Stimulated activated CD4-positive, alpha-beta T cell treated with anti-CD3 and anti-CD28 coated beads, Interleukin-2, amount 100 ng/mL, for 4 hours (primary cell): Measurements from ENCODE around the gene AMBP.

Source experiments
- DNase-seq: peaks from one replicate; pipeline ENCODE4 v3.0.0-alpha.2; 2020; ENCODE audit warnings: low read depth

Gene AMBP

DNA sequence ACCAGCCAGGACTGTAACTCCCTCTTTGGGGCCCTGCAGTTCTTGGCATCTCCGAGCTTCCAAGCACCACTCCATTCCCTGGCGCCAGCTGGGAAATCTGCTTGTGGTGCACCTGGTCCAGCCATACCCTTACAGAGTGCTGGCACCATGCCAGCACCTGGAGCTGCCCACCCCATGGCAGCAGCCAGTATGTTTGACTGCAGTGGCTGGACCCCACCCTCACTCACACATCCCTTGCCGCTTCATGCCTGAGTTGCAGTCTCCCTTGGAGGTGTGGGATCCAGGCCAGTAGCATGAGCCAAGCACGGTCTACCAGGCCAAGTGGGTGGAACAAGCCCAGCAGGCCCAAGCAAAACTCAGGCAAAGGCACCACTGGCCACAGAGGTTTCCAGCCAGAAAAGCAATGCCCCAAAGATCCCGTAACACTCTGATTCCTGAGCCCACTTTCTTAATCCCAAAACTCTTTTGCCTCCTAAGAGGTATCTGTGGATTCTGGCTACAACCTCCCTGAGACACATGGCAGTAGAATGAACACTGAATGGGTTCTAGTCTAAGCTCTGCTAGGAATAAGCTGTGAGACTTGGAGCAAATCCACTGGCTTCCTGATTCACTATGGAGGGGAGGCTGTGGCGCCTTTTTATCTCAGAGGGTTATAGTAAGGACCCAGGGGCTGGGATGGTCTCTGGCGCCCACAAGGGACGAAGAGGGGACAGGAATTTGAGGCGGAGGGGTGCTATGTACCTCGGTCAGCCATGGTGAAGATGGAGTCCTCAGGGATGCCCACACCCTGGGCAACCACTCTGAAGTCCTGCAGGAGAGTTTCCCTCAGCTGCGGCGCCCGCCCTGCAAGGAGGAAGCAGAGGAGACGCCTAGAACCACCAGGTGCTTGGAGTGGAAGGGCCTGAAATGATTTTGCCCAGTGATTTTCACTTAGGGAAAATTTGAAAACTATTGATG lies 5.6 kb downstream of the AMBP start:
- no peak for DNase-seq

DNA sequence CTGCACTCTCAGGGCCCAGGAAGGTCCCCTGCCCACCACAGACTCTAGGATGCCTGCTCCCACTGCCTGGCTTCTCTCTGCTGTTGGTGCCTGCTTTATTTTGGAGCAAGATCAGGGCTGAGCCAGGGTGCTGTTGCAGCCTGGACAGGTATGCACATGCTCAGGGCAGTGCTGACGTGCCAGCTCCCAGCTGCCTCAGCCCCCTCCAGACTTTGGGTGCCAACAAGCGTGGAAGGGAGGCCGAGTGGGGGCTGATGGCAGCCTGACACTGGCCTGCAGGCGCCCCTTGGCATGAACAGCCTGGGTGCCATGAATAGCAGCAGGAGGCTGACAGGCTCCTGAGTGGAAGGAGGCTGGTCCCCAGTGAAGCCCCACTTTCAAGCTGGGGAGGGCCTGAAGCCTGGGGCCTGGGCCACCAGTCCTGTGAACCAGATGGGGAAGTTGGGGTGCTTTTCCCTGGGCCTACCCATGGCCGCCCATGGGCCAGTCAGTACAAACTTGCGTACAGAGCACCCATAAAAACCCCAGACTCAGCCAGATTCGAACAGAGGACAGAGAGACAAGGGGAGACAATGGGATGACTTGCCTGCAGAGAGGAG lies 6.8 kb downstream of the AMBP start:
- DNase-seq = no peak

DNA sequence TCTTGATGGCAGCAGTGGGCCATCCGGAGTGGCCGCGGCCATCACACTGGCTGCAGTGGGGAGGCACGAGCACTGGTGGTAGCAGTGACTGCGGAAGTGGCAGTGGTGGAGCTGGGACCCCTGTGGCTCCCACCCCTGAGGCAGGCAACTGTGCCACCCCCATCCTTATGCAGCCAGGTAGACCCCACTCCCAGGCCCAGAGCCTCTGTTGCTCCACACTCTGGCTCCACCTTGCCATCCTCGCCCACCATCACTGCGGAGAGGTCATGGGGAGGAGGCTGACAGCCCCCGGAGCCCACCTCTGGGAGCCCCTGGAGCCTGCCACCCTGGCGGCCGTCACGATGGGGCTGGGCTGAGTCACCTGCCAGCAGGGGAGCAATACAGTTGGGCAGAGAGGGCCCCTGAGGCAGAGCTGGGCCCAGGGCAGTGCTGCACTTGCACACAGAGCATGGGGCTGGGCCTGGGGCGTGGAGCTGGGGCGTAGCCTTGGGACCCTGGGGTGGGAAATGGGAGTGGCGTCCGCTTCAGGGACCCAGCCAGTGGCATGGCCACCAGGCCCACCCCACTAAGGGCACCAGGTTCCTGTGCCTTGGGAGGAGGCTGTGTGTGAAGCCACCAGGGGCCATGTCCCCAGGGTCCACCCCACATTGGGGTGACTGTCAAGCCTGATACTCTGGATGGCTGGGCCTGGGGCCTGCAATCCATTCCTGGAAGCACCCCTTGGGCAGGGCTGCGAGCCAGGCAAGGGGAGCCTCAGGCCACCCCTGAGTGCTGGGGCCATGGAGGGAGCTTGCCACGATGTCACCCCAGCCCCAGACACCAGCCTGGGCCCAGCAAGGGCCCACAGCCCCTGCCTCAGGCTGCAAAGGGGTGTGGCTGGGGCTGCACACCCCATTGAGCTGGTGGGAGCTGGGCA lies 7.7 kb downstream of the AMBP start:
- DNase-seq = no peak

DNA sequence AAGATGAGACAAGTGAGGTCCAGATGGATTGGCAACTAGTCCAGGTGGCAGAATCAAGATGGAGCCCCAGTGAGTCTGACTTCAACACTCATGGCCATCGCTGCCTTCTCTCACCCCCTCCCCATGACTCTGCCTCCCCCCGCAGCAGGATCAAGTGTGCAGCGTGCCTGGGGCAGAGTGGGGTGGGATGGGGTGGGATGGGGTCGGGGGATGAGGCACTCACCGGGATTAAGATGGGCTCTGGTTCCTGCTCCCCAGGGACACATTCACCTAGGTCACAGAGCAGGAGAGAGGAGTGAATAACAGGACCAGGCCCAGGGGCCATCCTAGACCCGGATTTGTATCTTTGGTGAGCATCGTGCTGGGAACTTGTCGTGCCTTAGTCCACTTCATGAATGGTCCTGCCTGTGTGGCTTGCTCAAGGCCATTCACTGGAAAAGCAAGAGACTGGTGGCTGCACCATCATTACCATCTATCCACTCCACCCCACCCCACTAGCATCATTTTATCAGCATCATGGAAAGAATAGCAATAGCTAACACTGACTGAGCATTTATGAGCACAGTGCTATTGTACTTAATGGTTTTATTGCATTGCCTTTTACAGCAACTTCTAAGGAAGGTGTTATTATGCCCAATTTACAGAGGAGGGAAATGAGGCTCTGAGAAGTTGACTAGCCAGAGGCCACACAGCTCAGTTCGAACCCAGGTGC lies 8.5 kb downstream of the AMBP start:
- no peak for DNase-seq

DNA sequence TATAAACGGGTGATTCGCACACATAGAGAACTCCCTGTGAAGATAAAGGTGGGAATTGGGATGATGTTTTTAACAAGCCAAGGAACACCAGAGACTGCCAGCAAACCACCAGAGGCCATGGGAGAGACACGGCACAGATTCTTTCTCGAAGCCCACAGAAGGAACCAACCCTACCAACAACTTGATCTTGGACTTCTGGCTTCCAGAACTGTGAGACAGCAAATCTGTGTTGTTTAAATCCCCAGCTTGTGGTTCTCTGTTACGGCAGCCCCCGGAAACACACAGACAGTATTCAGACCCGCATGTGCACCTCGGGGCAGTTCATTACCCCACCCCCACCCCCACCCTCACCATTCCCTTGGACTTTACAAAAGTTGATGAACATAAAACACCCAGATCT lies 12.8 kb downstream of the AMBP start:
- no peak for DNase-seq

DNA sequence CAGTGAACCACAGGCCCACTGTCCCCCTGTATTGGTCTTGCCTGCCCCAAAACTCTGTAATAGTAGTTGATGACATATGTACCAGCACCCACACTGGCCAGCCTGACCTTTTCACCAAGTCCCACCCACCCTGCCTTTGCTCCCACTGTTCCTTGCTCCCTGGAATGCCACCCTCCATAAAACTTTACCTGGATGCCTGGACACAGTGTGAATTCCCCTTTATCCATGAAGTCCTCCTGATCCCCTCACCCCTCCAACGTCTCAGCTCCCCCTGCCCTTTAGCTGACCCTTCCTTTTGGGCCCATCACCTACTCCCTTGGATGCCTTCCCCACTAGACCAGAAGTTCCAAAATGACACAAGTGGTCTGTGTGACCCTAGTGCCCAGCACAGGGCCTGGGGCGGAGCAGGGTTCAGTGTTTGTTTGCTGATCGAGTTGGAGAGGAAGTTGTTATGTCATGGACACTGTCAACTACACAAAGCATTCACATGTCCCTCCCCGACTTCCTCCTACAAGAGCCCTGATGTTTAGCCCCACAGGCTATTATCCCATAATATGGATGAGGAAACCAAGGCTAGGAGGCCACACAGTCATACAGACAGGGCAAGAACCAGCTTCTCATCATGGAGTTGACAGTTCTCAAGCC lies 16.1 kb downstream of the AMBP start:
- no peak for DNase-seq

DNA sequence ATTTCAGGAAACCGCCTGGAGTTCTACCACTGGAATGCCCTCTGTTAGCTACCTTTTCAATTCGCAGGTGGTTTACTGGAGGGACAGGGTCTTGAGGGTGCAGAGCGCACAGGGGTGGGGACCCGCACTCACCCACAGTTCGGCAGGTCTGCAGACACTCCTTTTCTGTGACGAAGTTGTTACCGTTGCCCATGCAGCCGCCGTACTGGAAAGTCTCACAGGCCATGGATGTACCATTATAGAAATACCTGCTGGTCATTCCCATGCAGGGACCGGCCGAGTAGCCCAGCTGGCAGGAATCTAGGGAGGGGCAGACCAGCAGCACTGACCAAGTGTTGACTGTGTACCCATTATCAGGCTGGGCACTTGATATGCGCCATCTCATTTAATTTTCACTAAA lies 16.8 kb downstream of the AMBP start:
- no peak for DNase-seq

DNA sequence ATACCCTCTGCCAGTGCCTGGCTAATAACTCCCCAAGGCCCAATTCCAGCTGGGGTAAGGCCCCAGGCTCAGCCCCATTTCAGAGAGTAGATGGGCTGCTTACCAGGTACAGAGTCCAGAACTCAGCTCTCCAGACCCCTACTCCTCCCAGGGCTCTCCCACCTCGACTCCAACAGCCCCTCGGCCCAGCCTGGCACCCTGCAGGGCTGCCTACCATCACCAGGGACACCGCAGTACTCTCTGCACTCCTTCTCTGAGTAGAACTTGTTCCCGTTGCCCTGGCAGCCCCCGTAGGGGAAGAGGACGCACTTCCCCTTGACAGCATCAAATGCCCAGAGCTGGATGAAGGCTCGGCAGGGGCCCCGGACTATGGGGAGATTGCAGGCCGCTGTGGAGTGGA lies 17.4 kb downstream of the AMBP start:
- DNase-seq = no peak

DNA sequence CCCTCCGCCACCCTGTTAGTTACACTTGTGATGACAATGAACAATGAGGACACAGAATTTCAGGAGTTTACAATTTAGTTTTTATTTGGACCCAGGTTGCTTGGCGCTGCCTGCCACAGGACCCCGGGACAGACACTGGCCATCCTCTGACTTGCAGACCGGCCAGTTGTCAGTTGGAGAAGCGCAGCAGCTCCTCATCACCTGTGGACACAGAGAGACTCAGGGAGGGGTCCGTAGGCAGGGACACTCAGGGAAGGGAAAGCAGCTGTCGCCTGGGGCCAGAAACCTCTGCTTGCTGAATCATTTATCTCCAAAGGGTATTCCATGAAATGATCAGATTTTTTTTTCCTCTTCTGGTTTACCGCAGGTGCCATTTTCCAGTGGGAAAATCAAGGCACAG lies 18.0 kb downstream of the AMBP start:
- no peak for DNase-seq

DNA sequence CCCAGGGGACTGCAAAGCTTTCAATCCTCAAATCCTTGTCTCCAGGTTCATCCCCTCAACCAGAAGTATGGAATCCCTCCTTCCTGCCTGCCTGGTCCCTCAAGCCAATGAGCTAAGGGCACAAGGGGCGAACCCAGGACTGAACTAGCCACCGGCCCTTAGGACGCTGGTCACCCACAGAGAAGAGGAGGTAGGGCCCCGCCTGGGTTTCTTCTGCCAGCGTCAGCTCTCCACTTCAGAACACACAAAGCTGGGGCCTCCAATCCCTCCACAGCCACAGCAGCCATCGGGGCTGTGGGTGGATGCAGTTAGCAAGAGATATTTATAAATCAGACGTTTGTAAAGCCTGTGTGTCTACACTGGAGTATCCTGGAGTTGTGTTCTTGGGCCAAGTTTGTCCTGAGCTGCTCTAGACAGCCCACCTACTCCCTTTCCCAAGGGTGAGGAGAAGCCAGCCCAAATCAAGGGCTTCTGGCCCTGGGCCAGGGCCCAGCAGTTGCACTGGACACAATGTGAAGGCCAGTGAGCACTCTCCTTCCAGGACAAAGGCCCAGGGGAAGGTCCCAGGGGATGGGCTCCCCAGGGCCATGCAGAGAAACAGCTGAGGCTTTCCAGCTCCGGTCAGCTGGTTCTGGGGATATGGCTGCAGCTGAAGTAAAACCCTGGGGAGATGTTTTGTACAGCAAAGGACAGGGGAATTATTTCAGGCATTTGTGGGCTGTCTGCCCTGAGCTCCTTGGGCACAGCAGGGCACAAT lies 18.9 kb downstream of the AMBP start:
- DNase-seq = no peak

DNA sequence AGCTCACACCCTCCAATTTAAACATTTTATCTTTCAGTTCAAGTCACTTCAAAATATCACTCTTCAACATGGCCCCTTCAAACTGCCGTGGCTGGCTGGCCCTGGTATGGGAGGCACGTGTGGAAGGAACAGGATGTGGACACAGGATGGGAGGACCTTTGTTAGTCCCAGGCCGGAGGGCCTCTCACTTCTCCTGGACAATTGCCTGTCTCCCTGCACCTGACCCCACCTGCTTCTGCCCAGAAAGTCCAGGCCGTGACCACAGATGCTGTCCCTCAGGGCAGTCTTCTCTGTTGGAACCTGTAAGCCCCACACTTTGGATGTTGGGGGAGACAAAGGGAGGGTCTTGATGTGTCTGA lies 19.4 kb downstream of the AMBP start:
- no peak for DNase-seq

DNA sequence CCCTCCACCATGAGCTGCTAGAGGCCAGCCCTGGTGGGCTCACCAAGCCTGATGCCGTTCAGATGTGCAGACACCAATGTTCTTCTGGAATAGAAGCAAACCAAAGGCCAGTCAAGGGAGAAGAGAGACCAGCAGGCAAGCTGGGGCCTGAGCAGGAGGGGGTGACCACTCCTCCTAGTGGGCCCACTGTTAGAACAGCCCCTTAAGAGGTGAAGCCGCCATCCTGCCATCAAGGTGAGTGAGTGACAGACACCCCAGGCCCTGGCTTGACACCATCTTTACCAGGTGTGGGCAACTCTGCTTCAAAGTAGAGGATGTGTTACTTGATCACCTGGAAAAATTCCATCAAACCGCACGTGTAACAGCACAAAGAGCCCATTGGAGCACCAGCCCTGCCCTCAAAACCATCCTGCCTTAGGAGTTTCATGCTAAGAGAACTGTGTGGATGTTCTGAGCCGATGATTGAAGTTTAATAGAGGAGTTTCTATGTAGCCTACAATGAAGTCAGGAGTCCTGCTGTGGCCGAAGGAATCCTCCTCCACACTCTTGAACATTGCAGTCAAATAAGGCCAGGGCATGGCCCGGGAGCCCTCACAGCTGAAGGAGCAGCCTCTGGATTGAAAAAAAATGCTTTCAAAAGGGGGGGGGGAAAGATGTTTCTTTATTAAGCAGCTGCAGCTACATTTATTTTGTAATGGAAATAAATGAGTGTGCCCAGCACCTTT lies 20.8 kb downstream of the AMBP start:
- no peak for DNase-seq

DNA sequence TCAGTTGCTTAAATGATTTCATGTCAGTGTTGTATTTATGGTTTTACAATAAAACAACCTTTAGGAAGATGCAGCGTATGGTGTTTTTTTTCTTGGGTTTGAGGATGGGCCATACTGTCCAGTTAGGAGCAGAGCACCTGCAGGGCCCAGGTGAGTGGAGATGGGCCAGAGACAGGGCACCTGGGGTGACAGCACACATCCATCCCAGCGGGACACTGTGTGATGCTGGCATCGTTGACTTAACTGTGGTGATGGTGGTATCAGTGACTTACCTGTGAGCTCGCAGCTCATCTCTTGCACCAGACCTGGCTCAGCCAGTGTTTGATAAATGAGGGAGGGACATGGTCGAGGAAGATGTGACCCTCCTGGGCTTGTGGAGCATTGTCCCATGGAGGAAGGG lies 21.6 kb downstream of the AMBP start:
- no peak for DNase-seq

DNA sequence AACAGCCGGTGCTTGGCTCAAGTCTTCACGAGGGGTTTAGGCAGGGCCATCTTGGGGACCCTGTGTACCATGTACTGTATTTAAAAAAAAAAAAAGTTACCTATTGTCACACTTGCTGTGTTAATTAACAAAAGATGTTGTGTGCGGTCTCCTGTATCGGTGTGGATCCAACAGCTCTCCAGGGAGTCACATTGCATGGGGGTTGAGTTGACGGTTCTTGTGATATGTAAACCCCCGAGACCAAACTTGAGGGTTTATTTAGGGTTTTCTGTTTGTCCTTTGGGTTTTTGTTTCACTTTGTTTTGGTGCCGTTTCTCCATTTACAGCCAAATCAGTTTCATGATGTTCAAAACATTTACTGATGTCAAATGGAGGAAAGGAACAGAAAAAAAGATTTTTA lies 22.2 kb downstream of the AMBP start:
- DNase-seq = no peak

DNA sequence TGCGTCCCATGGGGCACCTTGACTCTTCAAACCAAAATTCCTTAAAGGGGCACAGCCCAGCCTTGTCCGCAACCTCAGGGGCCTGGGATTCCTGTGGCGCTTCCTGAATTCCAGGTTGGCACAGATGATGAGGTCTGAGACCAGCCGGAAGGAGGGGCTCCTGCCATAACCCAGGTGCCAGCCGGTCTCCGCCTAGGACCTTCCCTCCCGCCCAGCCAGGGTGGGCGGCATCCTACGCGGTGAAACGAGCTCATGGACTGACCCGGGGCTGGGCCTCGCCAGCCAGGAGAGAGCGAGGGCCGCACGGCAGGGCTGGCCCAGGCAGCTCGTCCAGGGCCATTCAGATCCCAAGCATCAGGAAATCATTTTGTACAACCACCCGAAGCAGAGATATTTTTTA lies 23.0 kb downstream of the AMBP start:
- DNase-seq = no peak

DNA sequence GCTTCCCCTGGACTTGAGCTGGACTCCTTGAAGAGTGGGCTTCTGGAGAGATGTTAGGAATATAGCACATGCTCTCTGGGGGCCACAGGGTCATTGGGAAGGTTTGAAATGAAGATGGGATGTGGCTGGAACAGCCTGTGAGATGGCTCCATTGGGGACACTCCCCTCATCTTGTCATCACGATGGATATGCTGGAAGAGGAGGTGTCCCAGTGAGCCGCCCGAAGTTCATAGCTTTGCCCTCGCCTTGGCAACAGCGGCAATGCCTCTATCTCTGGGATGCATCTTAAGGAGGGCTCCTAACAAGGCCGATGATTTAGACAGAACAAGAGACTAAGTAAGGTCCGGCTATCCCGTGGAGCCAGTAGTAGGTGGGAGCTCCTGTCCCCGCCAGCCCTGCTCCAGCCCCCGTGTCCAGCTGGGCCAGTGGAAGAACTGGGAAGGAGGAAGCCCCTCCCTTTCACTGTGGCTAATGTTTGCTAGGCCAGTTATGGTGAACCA lies 23.9 kb downstream of the AMBP start:
- no peak for DNase-seq

DNA sequence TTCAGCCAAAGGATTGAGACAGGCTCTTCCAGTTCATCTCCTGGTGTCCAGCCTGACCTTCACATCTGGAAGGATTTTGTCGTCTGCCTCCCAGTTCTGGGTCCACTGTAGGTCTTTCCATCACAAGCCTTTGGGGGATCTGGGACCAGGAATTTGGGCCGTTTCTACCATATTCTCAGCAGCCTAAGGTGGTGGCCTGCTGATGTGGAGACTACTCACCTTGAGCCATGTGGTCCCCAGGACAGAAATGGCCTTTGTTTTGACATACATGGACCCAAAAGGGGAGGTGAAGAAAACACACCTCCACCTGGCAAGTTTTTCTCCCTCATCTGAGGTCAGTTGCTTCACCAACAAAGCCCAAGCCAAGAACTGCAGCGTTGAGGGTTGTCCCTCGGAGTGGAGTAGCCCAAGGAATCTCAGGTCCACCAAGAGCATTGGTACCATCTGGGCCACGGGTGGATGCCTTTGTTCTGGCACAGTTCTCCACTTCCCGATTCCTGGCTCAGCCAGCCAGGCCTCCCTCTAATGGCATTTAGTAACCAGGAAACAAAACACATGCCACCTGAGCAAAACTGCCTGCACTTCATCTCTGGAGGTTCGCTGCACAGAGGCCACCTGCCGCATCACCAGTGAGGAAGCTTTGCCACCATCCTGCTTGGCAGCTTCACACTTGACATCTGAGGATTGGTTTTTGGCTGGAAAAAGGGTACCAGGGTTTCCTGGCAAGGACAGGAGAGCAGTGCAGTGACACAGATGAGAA lies 24.7 kb downstream of the AMBP start:
- no peak for DNase-seq

DNA sequence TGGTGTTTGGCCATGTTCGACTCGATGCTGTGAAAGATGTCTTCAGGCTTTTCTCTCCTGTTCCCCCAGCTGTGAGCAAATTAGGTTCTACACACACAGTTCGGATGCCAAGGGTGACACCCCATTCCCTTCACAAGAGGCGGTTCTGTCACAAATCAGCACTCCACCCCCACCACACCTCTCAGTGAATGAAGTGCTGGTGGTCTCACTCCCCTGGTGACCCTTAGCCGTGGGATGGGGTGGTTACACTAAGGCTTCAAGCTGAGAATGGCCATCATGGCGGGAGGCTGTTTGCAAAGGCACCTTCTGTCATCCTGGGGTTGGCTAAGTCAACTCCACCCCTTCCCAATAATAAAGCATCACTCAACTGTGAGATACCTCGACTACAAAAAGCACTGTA lies 26.4 kb downstream of the AMBP start:
- DNase-seq = no peak

DNA sequence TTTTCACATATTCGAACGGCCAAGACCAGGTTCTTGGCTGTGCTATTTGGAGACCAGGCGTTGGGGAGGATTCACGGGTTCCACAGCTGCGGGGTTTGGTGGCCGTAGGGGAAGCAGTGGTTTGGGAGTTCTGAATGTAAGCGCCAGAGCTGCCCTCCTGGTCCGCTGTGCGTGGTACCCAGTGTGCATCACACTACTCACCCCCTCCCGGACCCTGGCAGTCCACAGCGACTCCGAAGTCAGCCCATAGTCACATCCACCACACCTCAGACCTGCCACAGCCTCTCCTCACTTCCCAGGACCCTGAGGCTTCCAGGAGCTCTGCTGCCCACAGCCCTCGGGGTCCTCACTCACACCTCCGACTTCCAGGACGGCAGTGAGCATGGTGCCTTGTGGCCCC lies 26.8 kb downstream of the AMBP start:
- DNase-seq = no peak
